DND-41 (cell line): ENCODE data around the gene PRKAB1.

Source experiments
- EZH2 ChIP-seq: IDR thresholded peaks from 3 replicates; pipeline ENCODE4 v1.6.1; 2012; ENCODE audit warnings: borderline replicate concordance, low read depth, mild to moderate bottlenecking, moderate library complexity, low read length, inconsistent platforms; ENCODE audit not compliant: severe bottlenecking
- TF ChIP-seq, protein P1 (sequence below): IDR thresholded peaks from 2 replicates; pipeline ENCODE4 v1.5.1; 2012; ENCODE audit warnings: borderline replicate concordance, low read length, moderate library complexity, mild to moderate bottlenecking; ENCODE audit not compliant: poor library complexity, severe bottlenecking; ENCODE audit errors: extremely low read depth

DNA sequence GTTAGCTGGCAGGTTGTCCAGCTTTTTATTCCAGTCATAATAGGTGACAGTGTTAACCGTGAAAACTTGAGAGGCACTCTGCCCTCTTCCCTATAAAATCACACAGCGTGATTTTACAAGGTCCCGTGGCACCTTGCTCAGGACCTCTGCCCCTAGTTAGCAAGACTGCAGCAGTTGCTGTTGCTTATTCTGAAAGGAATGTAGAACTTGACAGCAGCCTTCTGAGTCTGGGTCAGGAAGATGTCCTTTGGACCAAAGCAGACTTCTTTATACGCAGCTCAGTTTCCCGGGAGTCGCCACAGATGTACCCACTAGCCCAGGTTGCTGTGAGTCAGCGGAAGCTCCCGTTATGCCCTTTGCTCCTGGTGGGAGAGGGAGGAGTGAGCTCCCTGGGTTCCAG, 13.2 kb downstream of the PRKAB1 start:
- TF ChIP-seq, protein P1, sequence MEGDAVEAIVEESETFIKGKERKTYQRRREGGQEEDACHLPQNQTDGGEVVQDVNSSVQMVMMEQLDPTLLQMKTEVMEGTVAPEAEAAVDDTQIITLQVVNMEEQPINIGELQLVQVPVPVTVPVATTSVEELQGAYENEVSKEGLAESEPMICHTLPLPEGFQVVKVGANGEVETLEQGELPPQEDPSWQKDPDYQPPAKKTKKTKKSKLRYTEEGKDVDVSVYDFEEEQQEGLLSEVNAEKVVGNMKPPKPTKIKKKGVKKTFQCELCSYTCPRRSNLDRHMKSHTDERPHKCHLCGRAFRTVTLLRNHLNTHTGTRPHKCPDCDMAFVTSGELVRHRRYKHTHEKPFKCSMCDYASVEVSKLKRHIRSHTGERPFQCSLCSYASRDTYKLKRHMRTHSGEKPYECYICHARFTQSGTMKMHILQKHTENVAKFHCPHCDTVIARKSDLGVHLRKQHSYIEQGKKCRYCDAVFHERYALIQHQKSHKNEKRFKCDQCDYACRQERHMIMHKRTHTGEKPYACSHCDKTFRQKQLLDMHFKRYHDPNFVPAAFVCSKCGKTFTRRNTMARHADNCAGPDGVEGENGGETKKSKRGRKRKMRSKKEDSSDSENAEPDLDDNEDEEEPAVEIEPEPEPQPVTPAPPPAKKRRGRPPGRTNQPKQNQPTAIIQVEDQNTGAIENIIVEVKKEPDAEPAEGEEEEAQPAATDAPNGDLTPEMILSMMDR = no peak
- no peak for TF ChIP-seq EZH2
